Activated CD8-positive, alpha-beta memory T cell treated with anti-CD3 and anti-CD28 coated beads for 36 hours (primary cell): ENCODE measurements around the gene PPP2R2D. TPM values are rescaled to one million over a fixed set of nuclear protein-coding genes. Genes with fewer than 3 reads are reported as not detected.
"Not testable (repeated sequence)": the region's sequence is repeated elsewhere in the genome, so short reads cannot be mapped to it uniquely, and the experiment has no call there.

Experiments
- CTCF ChIA-PET: fragments of 350-600 bp; sonication (Branson Sonifier 250); formaldehyde crosslinking; loops from one replicate; lab custom pipeline; 2021; ENCODE audit warnings: antibody characterized with exemption; lab: Charles Lee
- POLR2A ChIA-PET: fragments of 350-600 bp; sonication (Branson Sonifier 250); formaldehyde crosslinking; loops from one replicate; lab custom pipeline; 2021; ENCODE audit warnings: antibody characterized with exemption; lab: Charles Lee
- total RNA-seq, 2 experiments: library from RNA; stranded (reverse); gene quantifications; one replicate each; pipeline ENCODE4 v1.2.3, GENCODE V29; 2021

Gene PPP2R2D
- total RNA-seq, 2 experiments from 2014 or later: 23.8 to 24.9 TPM

DNA sequence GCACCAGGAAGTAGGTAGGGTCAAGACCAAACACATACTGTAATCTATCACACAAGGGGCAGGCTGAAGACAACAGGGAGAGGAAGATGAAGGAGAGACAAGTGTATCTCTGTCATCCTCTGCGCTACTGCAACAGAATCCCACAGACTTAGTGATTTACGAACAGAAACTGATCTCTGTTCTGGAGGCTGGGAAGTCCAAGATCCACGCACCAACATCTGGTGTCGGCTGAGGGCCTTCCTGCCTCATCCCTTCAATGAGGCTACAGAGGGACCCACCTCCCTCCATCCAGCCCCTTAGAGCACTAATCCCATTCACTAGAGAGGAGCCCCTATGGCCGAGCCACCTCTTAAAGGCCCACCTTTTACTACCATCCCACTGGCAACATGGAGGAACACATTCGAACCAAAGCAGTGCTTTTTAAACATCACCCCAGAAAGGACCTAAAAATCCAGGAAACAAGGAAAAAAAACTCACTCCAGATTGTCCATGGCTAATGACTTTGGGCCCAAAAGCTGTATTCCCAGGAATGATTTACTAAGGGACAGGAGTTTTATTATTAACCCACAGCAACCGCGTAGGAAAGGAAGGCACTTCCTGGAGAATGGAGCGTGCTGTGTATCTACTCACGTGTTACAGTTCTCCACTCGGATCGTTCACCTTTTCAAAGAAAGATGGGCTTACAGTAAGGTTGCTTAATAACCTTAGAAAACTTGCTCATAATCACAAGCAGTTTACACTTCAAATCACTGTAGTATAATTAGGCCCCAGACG lies 76.7 kb downstream of the PPP2R2D start:
- CTCF ChIA-PET: no interaction called here
- POLR2A ChIA-PET: no interaction called here

DNA sequence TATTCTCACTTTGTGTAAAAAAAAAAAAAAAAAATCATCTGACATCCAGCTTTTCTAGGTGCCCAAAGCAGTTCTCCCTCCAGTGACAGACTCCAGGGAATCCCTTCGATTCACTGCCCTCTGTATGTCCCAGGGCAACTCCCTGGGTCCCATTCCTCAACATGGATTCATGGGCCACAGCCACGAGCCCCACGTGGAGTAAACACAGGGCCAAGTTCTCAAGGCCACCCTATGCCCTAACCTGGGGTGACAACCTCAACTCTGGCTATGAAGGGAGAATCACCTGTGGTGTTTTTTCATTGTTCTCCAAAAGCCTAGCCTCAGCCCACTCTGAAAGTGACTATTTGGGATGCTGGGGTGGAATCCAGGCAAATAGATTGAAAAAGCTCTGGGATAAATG lies 77.6 kb downstream of the PPP2R2D start:
- CTCF ChIA-PET: no interaction called here
- POLR2A ChIA-PET: interaction anchor here (0.6 kb wide), 1 partner anchor 31 kb away, joined by 4 read pairs; no protein-coding TSS in a partner anchor

DNA sequence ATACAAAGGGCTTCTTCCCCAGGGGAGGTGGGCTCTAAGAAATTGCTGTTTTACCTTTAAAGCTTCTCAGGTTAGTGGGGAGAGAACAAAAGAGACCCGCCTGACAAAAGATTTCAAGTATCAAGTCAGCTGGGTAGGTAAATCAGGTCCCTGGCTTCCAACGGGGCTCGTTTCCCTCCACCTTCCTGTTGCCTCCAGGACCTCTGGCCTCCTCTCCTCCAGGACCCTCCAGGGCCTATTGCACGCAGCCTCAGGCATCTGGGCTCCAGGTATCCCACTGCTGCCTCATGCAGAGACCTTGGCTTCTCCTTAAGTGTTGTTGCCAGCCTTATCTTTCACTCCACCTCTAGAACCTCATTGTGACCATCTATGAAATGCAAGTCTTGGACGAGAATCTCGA lies 78.0 kb downstream of the PPP2R2D start:
- CTCF ChIA-PET: no interaction called here
- POLR2A ChIA-PET: interaction anchor here (0.6 kb wide), 1 partner anchor 31 kb away, joined by 4 read pairs; no protein-coding TSS in a partner anchor

DNA sequence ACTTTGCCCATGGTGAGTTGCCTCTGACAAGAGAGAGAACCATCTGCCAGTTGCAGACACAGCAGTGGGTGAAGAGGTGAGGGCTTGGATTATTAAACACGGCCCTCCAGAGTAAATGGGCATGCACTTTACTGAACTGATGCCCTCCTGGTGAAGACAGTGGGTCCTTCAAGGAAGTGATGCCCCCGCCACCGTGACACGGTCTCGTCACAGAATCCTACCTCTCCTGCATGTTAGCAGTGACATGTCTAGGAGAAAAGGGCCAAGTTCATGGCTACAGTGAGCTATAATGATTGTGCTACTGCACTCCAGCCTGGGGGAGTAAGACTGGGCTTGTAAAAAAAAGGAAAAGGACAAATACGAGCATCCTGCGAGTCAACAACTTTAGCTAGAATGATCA lies 78.5 kb downstream of the PPP2R2D start:
- POLR2A ChIA-PET: no interaction called here

DNA sequence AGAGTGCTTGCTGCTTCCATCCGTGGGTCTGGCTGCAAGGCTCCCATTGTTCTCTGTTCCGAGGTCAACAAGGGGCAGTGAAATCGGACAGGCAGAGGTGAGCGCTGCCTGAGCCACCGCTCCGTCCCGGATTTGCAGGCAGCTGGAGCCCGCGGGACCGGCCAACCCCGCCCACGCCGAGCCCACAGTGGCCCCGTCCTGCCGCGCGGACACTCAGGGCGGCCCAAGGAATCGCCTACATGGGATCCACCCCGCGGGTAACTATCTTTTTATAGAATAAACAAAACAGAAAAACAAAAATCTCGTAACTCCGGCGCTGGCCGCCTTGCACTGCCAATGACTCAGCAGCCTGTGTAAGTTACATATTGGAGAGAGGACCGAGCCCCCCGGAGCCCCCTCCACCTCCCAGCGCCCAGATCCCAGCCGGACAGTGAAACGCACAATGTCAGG lies 79.0 kb downstream of the PPP2R2D start:
- ChIA-PET CTCF (no interaction called here), POLR2A (no interaction called here)

More for the DNA sequence above, 78.5 kb downstream of the PPP2R2D start:
- CTCF ChIA-PET: no interaction called here

DNA sequence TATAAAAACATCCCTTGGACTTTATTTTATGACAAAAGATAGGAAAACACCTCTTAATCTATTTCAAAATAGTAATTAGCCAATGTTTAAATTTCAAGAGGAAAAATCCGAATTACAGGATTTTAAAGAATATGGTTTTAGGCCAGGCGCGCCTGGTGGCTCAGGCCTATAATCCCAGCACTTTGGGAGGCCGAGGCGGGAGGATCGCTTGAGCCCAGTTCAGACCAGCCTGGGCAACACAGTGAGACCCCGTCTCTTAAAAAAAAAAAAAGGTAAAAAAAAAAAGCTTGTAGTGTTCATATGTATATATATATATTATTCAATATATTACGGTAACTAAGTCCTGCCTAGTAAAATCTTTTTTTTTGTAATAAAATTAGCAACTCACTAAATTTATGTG lies 79.5 kb downstream of the PPP2R2D start:
- ChIA-PET CTCF (interaction anchor here (0.9 kb wide), 1 partner anchor 88 kb away, joined by 3 read pairs; no protein-coding TSS in a partner anchor), POLR2A (interaction anchor here (0.6 to 1.6 kb wide), 3 partner anchors 10 to 184 kb away, joined by 3 to 9 read pairs (median 4); partner anchors contain the start of gene PPP2R2D)

DNA sequence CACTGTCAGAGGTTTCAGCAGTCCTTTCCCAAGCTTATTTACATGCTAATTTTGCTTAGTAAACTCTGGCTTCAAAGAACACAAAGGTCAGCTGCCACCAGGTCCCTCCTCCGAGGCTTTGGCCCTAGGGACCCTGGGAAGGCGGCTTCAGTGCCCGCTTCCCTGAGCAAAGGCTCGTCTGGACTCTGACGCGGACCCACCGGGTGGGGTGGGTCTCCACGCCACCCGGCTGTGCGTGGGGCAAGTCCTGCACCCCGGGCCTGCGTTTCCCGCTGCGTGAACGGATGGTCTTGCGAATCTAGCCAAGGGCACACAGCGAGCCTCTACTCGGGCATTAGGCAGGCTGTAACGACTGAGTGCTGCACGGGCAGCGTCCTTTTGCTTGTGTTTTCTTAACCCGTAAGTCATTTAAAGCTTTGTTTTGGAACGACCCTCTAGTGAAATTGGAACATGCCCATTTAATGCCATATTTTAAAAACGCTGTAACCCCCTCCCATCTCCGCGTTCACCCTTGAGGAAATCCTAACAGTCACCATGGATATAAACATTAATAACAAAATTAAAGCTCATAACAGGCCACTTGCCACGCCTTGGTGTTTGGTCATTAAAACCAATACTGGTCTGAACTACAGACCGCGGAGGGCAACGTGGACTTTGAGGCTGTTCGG lies 80.1 kb downstream of the PPP2R2D start:
- ChIA-PET CTCF (interaction anchor here (0.6 to 0.9 kb wide), 2 partner anchors 16 to 89 kb away, joined by 3 read pairs; no protein-coding TSS in a partner anchor), POLR2A (interaction anchor here (0.6 to 2.2 kb wide), 5 partner anchors 8 to 183 kb away, joined by 3 to 12 read pairs (median 5); partner anchors contain the start of gene PPP2R2D)

DNA sequence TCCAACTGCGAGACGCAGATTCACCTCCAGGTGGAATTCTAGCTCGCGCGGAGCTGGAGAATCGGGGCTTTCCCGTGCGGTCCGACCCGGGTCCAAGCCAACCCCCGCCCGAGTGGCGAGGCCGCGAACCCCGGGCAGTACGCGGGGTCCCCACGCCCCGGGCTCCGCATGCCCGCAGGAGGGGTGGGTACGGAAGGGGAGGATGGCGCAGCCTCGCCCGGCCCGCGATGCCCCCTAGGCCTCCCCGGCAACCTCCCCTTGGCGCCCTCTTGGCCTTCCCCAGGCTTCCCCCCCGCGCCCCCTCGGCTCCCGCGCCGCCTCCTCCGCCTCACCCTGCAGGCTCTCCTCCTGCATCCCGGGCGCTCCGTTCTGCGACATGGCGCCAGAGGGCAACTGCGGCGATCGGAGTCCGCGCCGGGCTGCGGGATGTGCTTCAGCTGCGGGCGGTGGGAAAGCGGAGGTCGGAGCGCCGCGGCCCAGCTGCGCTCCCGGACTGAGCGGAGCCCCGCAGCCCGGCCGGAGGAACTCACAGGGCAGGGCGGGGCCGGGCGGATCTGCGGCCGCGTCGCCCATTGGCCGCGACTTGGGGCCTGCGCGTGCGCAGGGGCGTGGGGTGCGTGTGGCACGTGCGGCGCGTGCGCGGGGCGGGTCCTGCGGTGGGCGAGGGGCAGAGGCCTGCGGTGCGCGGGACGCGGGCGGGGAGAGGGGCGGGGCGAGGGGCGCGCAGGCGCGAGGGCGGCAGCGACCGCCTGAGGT lies 80.8 kb downstream of the PPP2R2D start, which contains the start of gene BNIP3:
Gene BNIP3, minus strand, starts transcription at position 495 of the 756 bp plus-strand sequence. Its CDS starts 117 bp downstream, at position 378.
- POLR2A ChIA-PET: interaction anchor here (1.1 to 2.2 kb wide), 3 partner anchors 9 to 81 kb away, joined by 5 to 12 read pairs (median 9); partner anchors contain the start of gene PPP2R2D
- CTCF ChIA-PET: interaction anchor here (0.6 to 0.9 kb wide), 2 partner anchors 17 to 90 kb away, joined by 3 read pairs; no protein-coding TSS in a partner anchor

DNA sequence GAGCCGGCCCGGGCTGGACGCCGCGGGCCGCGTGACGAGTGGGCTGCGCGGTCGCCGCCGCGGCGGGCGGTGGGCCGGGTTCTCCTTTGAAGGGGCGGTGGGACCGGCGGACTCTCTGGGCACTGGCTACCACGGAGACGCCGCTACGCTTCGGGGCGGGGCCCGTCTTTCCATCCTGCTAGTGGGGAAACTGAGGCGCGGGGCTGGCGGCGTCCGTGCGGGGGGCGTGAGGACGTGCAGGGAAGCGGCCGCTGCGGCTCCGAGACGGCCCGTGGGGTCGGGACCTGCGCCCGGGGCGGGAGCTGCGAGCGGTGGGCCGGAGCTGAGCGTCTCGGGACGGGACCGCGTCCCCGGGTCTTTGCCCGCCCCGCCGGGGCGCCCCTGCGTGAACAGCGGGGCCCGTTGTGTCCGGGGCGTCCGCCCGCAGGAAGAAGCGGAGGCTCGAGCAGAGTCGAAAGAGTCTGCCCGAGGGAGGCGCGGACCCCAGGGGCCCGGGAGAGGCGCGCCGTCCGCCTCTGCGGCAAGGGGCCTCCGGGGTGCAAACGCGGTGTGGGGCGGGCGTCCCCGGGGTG lies 81.5 kb downstream of the PPP2R2D start:
- CTCF ChIA-PET: no interaction called here
- POLR2A ChIA-PET: interaction anchor here (1.6 to 2.2 kb wide), 2 partner anchors 10 to 82 kb away, joined by 9 to 12 read pairs; partner anchors contain the start of gene PPP2R2D

DNA sequence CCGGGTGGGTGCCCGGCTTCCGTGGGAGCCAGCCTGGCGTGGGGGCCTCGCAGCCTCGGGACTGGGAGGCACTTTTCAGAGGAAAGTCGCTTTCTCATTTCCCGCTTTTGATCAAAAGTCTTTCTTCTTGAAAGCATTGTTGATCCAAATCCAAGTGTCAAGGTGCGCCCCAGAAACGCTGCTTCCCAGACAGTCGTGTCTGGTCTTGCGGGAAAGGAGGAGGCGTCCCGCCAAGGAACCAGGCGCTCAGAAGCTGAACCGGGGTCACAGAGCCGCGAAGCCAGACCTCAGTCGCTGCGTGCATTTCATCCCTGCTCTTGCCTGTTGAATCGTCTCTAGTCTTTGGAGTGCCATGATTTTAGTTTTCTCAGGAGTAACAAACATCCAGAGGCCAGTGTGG lies 82.0 kb downstream of the PPP2R2D start:
- POLR2A ChIA-PET: interaction anchor here (2.2 kb wide), 1 partner anchor 10 kb away, joined by 12 read pairs; no protein-coding TSS in a partner anchor

DNA sequence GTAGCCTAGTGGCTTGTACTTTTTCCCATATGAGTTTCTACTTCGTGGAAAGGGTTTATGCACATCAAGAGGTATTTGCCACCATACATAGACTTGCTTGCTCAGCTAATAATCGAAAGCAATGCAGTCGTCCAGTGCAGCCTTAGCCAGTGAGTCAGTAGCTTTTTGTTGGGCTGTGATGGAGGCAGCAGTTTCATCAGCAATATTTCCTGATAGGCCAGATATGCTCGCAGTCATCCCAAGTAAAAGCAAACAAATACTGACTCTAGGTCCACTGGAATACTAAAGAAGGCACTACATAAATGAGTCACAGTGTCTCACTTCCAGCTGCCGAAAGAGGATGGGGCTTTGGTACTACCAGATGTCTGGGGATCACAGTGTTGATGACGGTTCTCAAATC lies 83.0 kb downstream of the PPP2R2D start:
- ChIA-PET POLR2A (no interaction called here), CTCF (no interaction called here)

More for the DNA sequence above, 82.0 kb downstream of the PPP2R2D start:
- CTCF ChIA-PET: no interaction called here

DNA sequence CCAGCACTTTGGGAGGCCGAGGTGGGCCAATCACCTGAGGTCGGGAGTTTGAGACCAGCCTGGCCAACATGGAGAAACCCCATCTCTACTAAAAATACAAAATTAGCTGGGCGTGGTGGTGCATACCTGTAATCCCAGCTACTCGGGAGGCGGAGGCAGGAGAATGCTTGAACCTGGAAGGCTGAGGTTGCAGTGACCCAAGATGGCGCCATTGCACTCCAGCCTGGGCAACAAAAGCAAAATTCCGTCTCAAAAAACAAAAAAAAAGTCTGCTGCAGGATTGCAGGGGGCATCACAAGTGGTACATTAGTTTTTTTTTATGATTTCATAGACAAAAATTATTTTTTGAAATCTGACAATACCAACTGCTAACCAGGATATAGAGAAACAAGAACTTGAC lies 86.0 kb downstream of the PPP2R2D start:
- POLR2A ChIA-PET, CTCF ChIA-PET: not testable (repeated sequence)

DNA sequence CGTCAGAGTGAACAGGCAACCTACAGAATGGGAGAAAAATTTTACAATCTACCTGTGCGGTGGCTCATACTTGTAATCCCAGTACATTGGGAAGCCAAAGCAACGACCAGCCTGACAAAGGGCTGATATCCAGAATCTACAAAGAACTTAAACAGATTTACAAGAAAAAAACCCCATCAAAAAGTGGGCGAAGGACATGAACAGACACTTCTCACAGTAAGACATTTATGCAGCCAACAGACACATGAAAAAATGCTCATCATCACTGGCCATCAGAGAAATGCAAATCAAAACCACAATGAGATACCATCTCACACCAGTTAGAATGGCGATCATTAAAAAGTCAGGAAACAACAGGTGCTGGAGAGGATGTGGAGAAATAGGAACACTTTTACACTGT lies 86.5 kb downstream of the PPP2R2D start:
- POLR2A ChIA-PET: not testable (repeated sequence)

DNA sequence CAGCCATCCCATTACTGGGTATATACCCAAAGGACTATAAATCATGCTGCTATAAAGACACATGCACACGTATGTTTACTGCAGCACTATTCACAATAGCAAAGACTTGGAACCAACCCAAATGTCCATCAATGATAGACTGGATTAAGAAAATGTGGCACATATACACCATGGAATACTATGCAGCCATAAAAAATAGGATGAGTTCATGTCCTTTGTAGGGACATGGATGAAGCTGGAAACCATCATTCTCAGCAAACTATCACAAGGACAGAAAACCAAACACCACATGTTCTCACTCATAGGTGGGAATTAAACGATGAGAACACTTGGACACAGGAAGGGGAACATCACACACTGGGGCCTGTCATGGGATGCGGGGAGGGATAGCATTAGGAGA lies 87.0 kb downstream of the PPP2R2D start:
- POLR2A ChIA-PET, CTCF ChIA-PET: not testable (repeated sequence)

More for the DNA sequence above, 86.5 kb downstream of the PPP2R2D start:
- CTCF ChIA-PET: not testable (repeated sequence)

DNA sequence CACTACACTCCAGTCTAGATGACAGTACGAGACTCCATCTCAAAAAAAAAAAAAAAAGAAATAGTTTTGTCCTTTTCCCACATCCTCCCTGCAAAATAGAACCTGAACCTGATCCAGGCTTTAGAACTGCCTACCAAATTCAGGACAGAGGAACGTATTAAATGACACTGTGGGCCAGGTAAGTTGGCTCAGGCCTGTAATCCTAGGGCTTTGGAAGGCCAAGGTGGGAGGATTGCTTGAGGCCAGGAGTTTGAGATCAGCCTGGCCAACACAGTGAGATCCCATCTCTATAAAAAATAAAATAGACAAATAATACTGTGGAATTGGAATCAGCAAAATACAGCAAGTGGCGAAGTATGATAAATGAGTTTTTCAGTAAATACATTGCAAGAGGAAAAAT lies 90.9 kb downstream of the PPP2R2D start:
- ChIA-PET CTCF (no interaction called here), POLR2A (no interaction called here)

DNA sequence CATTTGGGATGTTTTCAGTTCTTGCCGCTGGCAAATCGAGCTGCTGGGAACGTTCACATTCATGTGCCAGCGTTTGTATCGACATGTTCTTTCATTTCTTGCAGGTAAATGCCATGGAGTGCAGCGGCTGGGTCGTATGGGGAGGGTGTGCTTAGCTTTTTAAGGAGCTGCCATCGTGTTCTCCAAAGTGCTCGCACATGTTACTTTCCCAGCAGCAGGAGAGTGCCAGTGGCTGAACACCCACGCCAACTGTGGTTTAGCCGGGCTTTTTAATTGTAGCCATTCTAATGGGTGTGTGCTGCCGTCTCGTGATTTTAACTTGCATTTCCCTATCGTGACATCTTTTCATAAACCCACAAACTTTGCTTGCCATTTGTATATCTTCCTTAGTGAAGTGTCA lies 92.5 kb downstream of the PPP2R2D start:
- ChIA-PET POLR2A (no interaction called here), CTCF (no interaction called here)

DNA sequence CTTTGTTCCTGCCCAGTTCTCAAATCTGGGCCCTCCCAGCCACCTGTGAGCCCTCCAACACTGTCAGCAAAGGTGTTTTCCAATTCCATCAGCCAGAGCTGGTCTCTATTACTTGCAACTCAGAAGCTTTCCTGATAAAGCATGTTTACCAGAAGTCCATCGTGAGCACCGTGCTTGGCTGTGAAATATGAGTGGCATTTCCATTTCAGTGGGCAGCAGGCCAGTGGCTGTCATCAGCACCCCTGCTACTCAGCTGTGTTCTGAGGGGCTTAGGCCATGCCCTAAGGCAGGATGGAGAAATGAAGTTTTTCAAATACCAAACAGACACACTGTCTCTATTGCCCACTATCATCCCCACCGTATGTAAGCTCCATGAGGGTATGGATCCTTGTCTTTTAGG lies 93.6 kb downstream of the PPP2R2D start:
- ChIA-PET CTCF (no interaction called here), POLR2A (no interaction called here)

DNA sequence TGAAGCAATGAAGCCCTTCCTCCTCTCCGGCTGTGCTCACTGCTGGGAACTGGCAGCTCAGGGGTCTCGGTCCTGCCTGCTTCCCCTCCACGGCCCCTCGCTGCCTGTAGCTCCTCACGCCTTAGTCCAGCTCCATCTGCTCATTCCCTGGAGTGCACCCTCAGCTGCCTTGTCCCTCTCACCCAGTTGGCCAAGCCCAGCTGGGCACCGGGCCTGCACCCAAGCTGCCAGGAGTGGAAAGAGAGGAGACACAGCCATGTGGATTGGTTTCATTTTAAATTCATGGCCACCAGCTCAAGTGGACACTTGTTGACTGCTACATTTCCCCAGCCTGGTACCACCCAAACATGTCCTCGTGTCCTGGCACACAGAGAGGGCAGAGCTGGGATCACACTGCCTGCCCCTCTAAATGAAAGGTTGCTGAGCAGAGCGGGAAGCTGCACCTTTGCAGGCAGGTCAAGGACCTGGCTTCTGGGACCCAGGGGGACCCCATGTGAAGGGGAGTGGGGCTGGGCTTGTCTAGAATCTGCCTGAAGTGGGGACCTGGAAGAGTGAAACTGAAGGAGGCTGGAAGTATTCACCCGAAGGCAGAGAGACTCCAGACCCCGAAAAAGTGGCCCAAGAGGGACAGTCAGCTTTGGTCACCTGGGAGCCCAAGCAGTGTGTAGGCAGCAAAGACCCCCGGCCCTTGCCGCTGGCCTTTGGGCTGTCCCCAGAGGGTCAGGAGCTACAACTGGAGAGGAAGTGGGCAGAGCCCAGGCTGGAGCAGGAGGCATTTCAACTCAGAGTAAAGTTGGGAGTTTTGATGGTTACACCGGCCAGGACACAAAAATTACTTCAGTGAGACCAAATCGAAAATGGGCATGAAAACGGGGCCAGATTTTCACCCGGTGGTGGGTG lies 95.9 kb downstream of the PPP2R2D start:
- POLR2A ChIA-PET: no interaction called here
- CTCF ChIA-PET: no interaction called here
